HEK293T (cell line): Measurements from ENCODE around the gene MARS1.

ENCODE experiments used
- BHLHE40 ChIP-seq: fragments of 450-650 bp; IDR thresholded peaks from 2 replicates; pipeline ENCODE4 v1.6.1; 2016; ENCODE audit warnings: mild to moderate bottlenecking, moderate library complexity, borderline replicate concordance
- ELF4 ChIP-seq: fragments of 450-650 bp; IDR thresholded peaks from 2 replicates; pipeline ENCODE4 v1.6.1; 2017; ENCODE audit warnings: antibody characterized with exemption
- FOXK2 ChIP-seq: fragments of 450-650 bp; IDR thresholded peaks from 2 replicates; pipeline ENCODE4 v1.6.1; 2016; ENCODE audit warnings: mild to moderate bottlenecking
- FOXM1 ChIP-seq: fragments of 450-650 bp; IDR thresholded peaks from 2 replicates; pipeline ENCODE4 v1.6.1; 2017; ENCODE audit warnings: mild to moderate bottlenecking, borderline replicate concordance
- NFRKB ChIP-seq: fragments of 450-650 bp; IDR thresholded peaks from 2 replicates; pipeline ENCODE4 v1.6.1; 2016; ENCODE audit warnings: mild to moderate bottlenecking, moderate library complexity
- SP1 ChIP-seq: fragments of 450-650 bp; IDR thresholded peaks from 2 replicates; pipeline ENCODE4 v1.6.1; 2017
- SUZ12 ChIP-seq: fragments of 450-650 bp; IDR thresholded peaks from 2 replicates; pipeline ENCODE4 v1.6.1; 2016; ENCODE audit warnings: mild to moderate bottlenecking

- TF ChIP-seq BHLHE40 (no peak), SUZ12 (no peak), FOXM1 (no peak), FOXK2 (no peak), ELF4 (no peak), NFRKB (no peak), SP1 (no peak)
Measured at GRCh38 chr12:57481671-57482070, 6.2 kb upstream of the MARS1 start.
